ENCODE measurements around the gene MGP.

DNA sequence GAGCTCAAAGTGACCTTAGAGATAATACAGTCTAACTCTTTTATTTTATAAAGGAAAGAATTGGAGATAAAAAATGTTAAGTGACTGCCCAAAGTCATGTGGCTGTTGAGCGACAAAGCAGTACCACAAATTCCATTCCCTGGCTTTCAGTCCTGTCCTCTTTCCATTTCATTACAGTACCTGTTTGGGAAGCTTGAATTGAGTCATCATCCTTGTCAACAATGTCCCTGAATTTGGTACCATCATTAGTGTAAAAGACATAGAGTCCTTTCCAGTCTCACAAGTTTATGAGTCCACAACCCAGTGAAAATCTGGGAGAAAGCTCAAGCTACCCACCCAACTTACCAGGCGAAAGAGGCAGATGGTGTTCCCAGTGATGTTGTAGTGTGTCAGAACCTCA is 48.9 kb upstream of the MGP start:
- TF ChIP-seq, protein P1, sequence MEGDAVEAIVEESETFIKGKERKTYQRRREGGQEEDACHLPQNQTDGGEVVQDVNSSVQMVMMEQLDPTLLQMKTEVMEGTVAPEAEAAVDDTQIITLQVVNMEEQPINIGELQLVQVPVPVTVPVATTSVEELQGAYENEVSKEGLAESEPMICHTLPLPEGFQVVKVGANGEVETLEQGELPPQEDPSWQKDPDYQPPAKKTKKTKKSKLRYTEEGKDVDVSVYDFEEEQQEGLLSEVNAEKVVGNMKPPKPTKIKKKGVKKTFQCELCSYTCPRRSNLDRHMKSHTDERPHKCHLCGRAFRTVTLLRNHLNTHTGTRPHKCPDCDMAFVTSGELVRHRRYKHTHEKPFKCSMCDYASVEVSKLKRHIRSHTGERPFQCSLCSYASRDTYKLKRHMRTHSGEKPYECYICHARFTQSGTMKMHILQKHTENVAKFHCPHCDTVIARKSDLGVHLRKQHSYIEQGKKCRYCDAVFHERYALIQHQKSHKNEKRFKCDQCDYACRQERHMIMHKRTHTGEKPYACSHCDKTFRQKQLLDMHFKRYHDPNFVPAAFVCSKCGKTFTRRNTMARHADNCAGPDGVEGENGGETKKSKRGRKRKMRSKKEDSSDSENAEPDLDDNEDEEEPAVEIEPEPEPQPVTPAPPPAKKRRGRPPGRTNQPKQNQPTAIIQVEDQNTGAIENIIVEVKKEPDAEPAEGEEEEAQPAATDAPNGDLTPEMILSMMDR (IDR thresholded peaks at IDR 0.05): no peak
- no peak for TF ChIP-seq POLR2A (IDR thresholded peaks at IDR 0.05)

Data from testis (tissue), 2 donors.